AG09319 (cell line): Measurements from ENCODE around the gene AXIN2.
"Not testable (repeated sequence)": the region's sequence is repeated elsewhere in the genome, so short reads cannot be mapped to it uniquely, and the experiment has no call there.

Source experiments
- DNase-seq: peaks from one replicate; pipeline ENCODE4 v3.0.0-alpha.2; 2010; ENCODE audit warnings: low read depth; ENCODE audit errors: extremely low read depth
- TF ChIP-seq, protein P1 (sequence below): IDR thresholded peaks from 2 replicates; pipeline ENCODE4 v1.5.1; 2011; ENCODE audit warnings: low read depth, mild to moderate bottlenecking, inconsistent platforms, low read length, moderate library complexity

The AXIN2 gene

DNA sequence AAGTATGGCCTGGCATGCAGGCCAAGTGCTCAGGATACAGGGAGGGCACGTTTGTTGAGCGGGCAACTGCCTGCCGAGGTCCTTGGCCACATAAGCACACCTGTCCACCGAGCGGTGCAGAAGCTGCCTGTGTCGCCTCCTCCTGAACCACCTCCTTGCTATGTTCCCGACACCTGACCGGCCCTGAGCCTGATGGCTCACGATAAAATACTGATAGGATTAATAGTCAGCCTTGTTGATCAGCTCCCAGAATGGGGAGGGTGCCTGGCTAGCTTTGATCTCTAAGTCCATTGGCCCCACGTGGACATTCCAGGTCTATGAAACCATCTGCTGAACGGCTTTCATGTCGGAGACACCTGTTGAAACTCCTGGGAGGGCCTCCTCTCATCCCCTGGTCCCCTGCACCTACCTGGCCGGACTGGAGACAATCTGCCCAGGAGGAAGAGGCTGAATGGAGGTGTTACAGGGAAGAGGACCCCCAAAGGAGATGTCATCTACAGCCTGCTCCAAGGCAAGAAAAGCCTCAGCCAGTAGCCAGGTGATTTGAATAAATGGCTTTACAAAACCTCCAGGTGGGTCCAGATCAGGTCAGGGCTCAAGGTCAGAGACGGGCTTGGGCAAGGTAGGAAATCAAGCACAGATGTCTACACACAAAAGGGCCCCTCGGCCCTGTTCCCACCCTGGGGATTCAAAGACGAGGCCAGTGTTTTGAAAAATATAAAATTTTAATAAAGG, 33.4 kb downstream of the AXIN2 start:
- DNase-seq, result no peak
- TF ChIP-seq, protein P1, sequence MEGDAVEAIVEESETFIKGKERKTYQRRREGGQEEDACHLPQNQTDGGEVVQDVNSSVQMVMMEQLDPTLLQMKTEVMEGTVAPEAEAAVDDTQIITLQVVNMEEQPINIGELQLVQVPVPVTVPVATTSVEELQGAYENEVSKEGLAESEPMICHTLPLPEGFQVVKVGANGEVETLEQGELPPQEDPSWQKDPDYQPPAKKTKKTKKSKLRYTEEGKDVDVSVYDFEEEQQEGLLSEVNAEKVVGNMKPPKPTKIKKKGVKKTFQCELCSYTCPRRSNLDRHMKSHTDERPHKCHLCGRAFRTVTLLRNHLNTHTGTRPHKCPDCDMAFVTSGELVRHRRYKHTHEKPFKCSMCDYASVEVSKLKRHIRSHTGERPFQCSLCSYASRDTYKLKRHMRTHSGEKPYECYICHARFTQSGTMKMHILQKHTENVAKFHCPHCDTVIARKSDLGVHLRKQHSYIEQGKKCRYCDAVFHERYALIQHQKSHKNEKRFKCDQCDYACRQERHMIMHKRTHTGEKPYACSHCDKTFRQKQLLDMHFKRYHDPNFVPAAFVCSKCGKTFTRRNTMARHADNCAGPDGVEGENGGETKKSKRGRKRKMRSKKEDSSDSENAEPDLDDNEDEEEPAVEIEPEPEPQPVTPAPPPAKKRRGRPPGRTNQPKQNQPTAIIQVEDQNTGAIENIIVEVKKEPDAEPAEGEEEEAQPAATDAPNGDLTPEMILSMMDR, result no peak

- no peak for DNase-seq
- TF ChIP-seq, protein P1, result no peak
Measured at GRCh38 chr17:65527381-65527780, 34.1 kb downstream of the AXIN2 start.

DNA sequence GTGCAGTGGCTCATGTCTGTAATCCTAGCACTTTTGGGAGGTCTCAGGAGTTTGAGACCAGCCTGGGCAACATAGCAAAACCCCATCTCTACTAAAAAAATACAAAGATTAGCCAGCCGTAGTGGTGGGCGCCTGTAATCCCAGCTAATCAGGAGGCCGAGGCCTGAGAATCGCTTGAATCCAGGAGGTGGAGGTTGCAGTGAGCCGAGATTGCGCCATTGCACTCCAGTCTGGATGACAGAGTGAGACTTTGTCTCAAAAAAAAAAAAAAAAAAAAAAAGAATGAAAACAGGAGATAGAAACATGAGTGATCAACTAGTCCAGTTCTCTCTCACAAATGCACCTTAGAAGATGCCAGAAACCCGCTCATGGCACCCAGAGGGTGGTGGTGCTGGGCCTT, 34.6 kb downstream of the AXIN2 start:
- not testable (repeated sequence) for DNase-seq

DNA sequence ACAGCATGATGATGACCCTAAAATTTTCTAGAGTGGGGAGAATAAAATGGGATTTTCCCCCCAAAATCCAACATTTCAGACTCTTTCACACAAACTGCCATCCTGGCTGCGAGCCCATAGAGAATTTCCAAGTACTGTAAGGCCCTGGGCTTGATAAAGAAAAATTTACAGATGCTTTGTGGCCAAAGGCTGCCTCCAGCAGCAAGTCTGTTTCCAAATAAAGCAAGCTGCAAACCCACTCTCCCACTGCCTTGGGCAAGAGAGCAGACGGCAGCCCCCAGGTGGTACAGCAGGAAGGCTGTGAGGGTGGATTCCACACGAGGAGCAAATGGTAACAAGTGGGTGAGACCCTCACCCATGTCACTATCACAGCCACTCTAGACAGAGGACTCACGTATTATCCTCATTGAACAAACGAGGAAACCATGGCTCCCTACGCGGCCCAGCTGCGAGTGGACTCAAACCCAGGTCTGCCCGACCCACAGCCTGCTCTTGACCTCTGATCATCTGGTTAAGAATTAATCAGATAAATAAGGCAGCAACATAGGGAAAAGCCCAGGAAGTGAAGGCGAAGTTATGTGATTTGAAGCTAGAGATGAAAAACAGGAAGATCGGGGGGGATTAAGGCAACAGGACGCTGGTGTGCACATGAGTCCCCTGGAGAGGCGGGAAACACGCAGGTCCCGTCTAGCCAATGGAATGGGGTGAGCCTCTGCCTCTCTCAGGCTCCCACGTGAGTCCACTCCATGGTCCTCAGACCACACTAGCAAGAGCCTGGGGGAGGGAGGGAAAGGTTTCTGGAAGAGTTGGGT, 37.4 kb downstream of the AXIN2 start:
- DNase-seq, result no peak
- TF ChIP-seq, protein P1, result no peak

- TF ChIP-seq, protein P1, result no peak
- DNase-seq, result no peak
Measured at GRCh38 chr17:65523411-65523810, 38.0 kb downstream of the AXIN2 start.

- DNase-seq, result no peak
- TF ChIP-seq, protein P1, result no peak
Measured at GRCh38 chr17:65522751-65523404, 38.6 kb downstream of the AXIN2 start.

DNA sequence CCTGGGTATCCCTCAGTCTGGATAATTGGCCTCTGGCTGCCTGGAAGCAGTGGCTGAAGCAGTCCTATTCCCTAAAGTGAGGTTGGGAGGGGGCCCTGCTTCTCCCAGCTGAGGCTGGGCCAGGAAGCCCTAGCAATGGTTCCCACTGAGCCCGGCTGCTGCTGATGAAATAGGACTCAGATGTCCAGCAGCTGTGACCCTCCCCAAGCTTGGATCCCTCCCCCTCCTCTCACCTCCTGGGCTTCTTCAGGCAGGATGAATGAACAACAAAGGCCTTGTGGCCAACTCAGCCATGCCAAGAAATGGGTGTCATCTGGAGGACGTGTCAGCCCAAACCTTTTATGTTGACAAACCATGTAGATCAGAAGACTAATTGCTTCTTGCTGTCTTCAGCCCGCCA, 42.0 kb downstream of the AXIN2 start:
- TF ChIP-seq, protein P1, result no peak
- DNase-seq, result no peak
